NCI-H2227 treated with DMSO at 0.1 percent for 48 hours (cell line): ENCODE measurements around the gene DNMBP.
A peak's percentile ranks its signal among the peaks of the same experiment; 100 is the strongest.

ENCODE experiments used
- DNase-seq: peaks from one replicate; lab custom pipeline; 2025; lab: John Stamatoyannopoulos, UW

Gene DNMBP

GRCh38 chr10:100009793-100010676 is at the start of gene DNMBP:
Gene DNMBP, minus strand, starts transcription at chr10:100009947. Its CDS starts 37,823 bp downstream, at chr10:99972124.
- DNase-seq: peak; percentile 61

- no peak for DNase-seq
These were observed 48.2 kb upstream of the DNMBP start for GRCh38 chr10:100057948-100058347.

GRCh38 chr10:100053686-100054460 is 44.1 kb upstream of the DNMBP start:
- no peak for DNase-seq

GRCh38 chr10:100046021-100046486 is 36.3 kb upstream of the DNMBP start:
- peak; percentile 47 for DNase-seq

- DNase-seq: no peak
These were observed 35.8 kb upstream of the DNMBP start for GRCh38 chr10:100045592-100045991.

- no peak for DNase-seq
These were observed 34.0 kb upstream of the DNMBP start for GRCh38 chr10:100043796-100044195.

- no peak for DNase-seq
These were observed 33.6 kb upstream of the DNMBP start for GRCh38 chr10:100043344-100043743.

- DNase-seq: no peak
These were observed 31.7 kb upstream of the DNMBP start for GRCh38 chr10:100041306-100042002.

GRCh38 chr10:100038561-100039071 is 28.9 kb upstream of the DNMBP start:
- DNase-seq: no peak

- no peak for DNase-seq
These were observed 28.1 kb upstream of the DNMBP start for GRCh38 chr10:100037758-100038315.

GRCh38 chr10:100036850-100037249 is 27.1 kb upstream of the DNMBP start:
- no peak for DNase-seq

- DNase-seq: no peak
These were observed 24.1 kb upstream of the DNMBP start for GRCh38 chr10:100033766-100034418.

- no peak for DNase-seq
These were observed 17.7 kb upstream of the DNMBP start for GRCh38 chr10:100027416-100027815.

GRCh38 chr10:100025576-100025975 is 15.8 kb upstream of the DNMBP start:
- DNase-seq: no peak

- DNase-seq: no peak
These were observed 15.0 kb upstream of the DNMBP start for GRCh38 chr10:100024748-100025147.

GRCh38 chr10:100022403-100022802 is 12.7 kb upstream of the DNMBP start:
- no peak for DNase-seq

GRCh38 chr10:100021322-100021721 is 11.6 kb upstream of the DNMBP start:
- DNase-seq: no peak

GRCh38 chr10:100020886-100021253 is 11.1 kb upstream of the DNMBP start:
- DNase-seq: no peak

GRCh38 chr10:100020142-100020885 is 10.6 kb upstream of the DNMBP start:
- DNase-seq: no peak

GRCh38 chr10:100019787-100020141 is 10.0 kb upstream of the DNMBP start:
- DNase-seq: no peak
